ENCODE measurements around the gene CAD. TPM values are rescaled to one million over a fixed set of nuclear protein-coding genes. Genes with fewer than 3 reads are reported as not detected.

Gene CAD
- total RNA-seq, 1 donor: 30.8 TPM

- no peak for TF ChIP-seq CTCF (IDR thresholded peaks at IDR 0.05; ENCODE audit: extremely low read depth, low read depth, low read length)
- peaks cover 58% of the 10 kb centered on the region for H3K36me3 ChIP-seq (ENCODE audit: insufficient read depth, low read length)
- DNase-seq (ENCODE audit: insufficient read length, low spot score, missing footprints): peak; percentile 77
These were observed 26.4 kb downstream of the CAD start for GRCh38 chr2:27243391-27244130.

DNA sequence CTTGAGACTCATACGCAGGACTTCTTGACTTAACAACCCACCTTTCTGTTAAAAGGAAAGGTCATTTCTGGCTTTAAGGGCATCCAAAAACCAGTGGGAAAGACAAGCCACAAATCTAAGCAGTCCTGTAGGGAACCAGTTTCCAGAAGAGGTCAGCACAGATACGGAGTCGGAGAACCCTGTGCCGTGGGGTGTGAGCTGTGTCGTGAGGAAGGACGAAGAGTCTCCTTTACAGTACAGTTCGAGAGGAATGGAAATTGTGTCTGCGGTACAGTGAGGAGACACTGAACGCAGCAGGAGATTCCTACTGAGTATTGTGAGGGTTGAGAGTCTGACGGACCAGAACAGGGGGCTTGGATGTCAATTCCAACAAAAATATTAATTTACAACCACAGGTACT, 27.9 kb downstream of the CAD start:
- no peak overlapping the region for H2AFZ ChIP-seq (ENCODE audit: low read length)
- peaks cover 2% of the 10 kb centered on the region for H4K20me1 ChIP-seq (ENCODE audit: insufficient read depth, low read length)
- H3K27me3 ChIP-seq (ENCODE audit: insufficient read depth, low read length): no peaks in the 10 kb centered on the region
- no peak overlapping the region for H3K4me3 ChIP-seq (ENCODE audit: insufficient read depth, low read length)
- H3K36me3 ChIP-seq (ENCODE audit: insufficient read depth, low read length): peaks cover 45% of the 10 kb centered on the region
- H3K27ac ChIP-seq (ENCODE audit: low read depth, low read length): no peak overlapping the region
- H3K4me1 ChIP-seq (ENCODE audit: insufficient read depth, low read length): peaks cover 13% of the 10 kb centered on the region
- peak; percentile 78 for DNase-seq (ENCODE audit: insufficient read length, low spot score, missing footprints)
- no peak overlapping the region for H3K4me2 ChIP-seq (ENCODE audit: insufficient read depth, low read length)
- H3K79me2 ChIP-seq (ENCODE audit: insufficient read depth, low read length): no peaks in the 10 kb centered on the region
- no peaks in the 10 kb centered on the region for H3K9me3 ChIP-seq (ENCODE audit: low read depth, low read length)
- TF ChIP-seq CTCF (IDR thresholded peaks at IDR 0.05; ENCODE audit: extremely low read depth, low read depth, low read length): no peak

More at GRCh38 chr2:27243391-27244130, 26.4 kb downstream of the CAD start:
- no peak overlapping the region for H2AFZ ChIP-seq (ENCODE audit: low read length)
- peaks cover 2% of the 10 kb centered on the region for H4K20me1 ChIP-seq (ENCODE audit: insufficient read depth, low read length)
- no peaks in the 10 kb centered on the region for H3K9me3 ChIP-seq (ENCODE audit: low read depth, low read length)
- no peaks in the 10 kb centered on the region for H3K4me1 ChIP-seq (ENCODE audit: insufficient read depth, low read length)
- no peak overlapping the region for H3K27ac ChIP-seq (ENCODE audit: low read depth, low read length)
- no peak overlapping the region for H3K4me3 ChIP-seq (ENCODE audit: insufficient read depth, low read length)
- no peak overlapping the region for H3K4me2 ChIP-seq (ENCODE audit: insufficient read depth, low read length)
- no peaks in the 10 kb centered on the region for H3K79me2 ChIP-seq (ENCODE audit: insufficient read depth, low read length)
- no peaks in the 10 kb centered on the region for H3K27me3 ChIP-seq (ENCODE audit: insufficient read depth, low read length)

DNA sequence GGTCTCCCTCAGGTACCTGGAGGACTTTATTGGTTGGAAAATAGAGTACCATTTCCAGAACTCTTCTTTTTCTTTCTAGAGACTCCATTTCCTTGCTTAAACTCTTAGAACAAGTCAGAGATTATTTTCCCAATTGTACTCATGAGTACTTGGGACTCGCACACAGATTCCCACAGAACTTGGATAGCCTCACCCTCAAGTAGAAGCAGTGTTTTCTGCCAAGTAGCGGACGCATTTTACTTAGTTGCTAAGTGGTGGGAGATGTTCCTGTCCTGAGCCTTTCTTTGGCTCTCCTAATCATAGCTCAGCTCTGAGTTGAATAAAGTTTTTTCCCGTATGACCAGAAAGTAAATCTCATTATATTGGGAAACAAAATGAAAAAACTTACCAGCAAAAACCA, 28.5 kb downstream of the CAD start:
- TF ChIP-seq CTCF (IDR thresholded peaks at IDR 0.05; ENCODE audit: extremely low read depth, low read depth, low read length): no peak
- peak; percentile 82 for DNase-seq (ENCODE audit: insufficient read length, low spot score, missing footprints)
- peaks cover 13% of the 10 kb centered on the region for H3K4me1 ChIP-seq (ENCODE audit: insufficient read depth, low read length)
- peaks cover 40% of the 10 kb centered on the region for H3K36me3 ChIP-seq (ENCODE audit: insufficient read depth, low read length)
- H3K79me2 ChIP-seq (ENCODE audit: insufficient read depth, low read length): no peaks in the 10 kb centered on the region
- H4K20me1 ChIP-seq (ENCODE audit: insufficient read depth, low read length): peaks cover 2% of the 10 kb centered on the region
- H3K4me2 ChIP-seq (ENCODE audit: insufficient read depth, low read length): no peak overlapping the region
- no peak overlapping the region for H3K27ac ChIP-seq (ENCODE audit: low read depth, low read length)
- H3K9me3 ChIP-seq (ENCODE audit: low read depth, low read length): no peaks in the 10 kb centered on the region
- no peaks in the 10 kb centered on the region for H3K27me3 ChIP-seq (ENCODE audit: insufficient read depth, low read length)
- no peak overlapping the region for H3K4me3 ChIP-seq (ENCODE audit: insufficient read depth, low read length)
- no peak overlapping the region for H2AFZ ChIP-seq (ENCODE audit: low read length)

GRCh38 chr2:27247893-27248292, 30.7 kb downstream of the CAD start:
- Histone ChIP-seq H3K27me3 (ENCODE audit: insufficient read depth, low read length) (no peaks in the 10 kb centered on the region), H3K9me3 (ENCODE audit: low read depth, low read length) (no peaks in the 10 kb centered on the region), H3K4me1 (ENCODE audit: insufficient read depth, low read length) (peaks cover 13% of the 10 kb centered on the region), H3K4me3 (ENCODE audit: insufficient read depth, low read length) (no peak overlapping the region), H3K36me3 (ENCODE audit: insufficient read depth, low read length) (peaks cover 17% of the 10 kb centered on the region), H3K79me2 (ENCODE audit: insufficient read depth, low read length) (no peaks in the 10 kb centered on the region), H4K20me1 (ENCODE audit: insufficient read depth, low read length) (peaks cover 2% of the 10 kb centered on the region), H2AFZ (ENCODE audit: low read length) (no peak overlapping the region), H3K27ac (ENCODE audit: low read depth, low read length) (no peak overlapping the region), H3K4me2 (ENCODE audit: insufficient read depth, low read length) (no peak overlapping the region)
- TF ChIP-seq CTCF (IDR thresholded peaks at IDR 0.05; ENCODE audit: extremely low read depth, low read depth, low read length): no peak
- DNase-seq (ENCODE audit: insufficient read length, low spot score, missing footprints): peak; percentile 26

Measured in osteoblast (primary cell).